WTC11 (cell line): ENCODE measurements around the gene ZACN. TPM values are rescaled to one million over a fixed set of nuclear protein-coding genes. Genes with fewer than 3 reads are reported as not detected.
A peak's percentile ranks its signal among the peaks of the same experiment; 100 is the strongest.

Experiments used
- ATAC-seq: fragments of 200-7000 bp; cut with Tn5 transposase; 2 replicates; pipeline ENCODE4 v1.10.0; 2021; ENCODE audit warnings: mild to moderate bottlenecking, moderate library complexity
- CTCF ChIA-PET: fragments of 300-600 bp; sonication (Branson Sonifier 250); formaldehyde crosslinking; loops from one replicate; lab custom pipeline; 2021; ENCODE audit warnings: antibody characterized with exemption; lab: Charles Lee
- POLR2A ChIA-PET: fragments of 350-600 bp; sonication (Branson Sonifier 250); formaldehyde crosslinking; loops from one replicate; lab custom pipeline; 2021; ENCODE audit warnings: antibody characterized with exemption; lab: Charles Lee
- DNase-seq: peaks from one replicate; pipeline ENCODE4 v3.0.0; 2021; ENCODE audit warnings: low spot score
- H3K27ac Mint-ChIP-seq: 2 replicates; pipeline ENCODE4 v1.8.0; 2021; ENCODE audit warnings: mixed read lengths
- H3K27me3 Mint-ChIP-seq: 2 replicates; pipeline ENCODE4 v1.8.0; 2021; ENCODE audit warnings: low read depth, mild to moderate bottlenecking, moderate library complexity, mixed read lengths
- H3K36me3 Mint-ChIP-seq: 2 replicates; pipeline ENCODE4 v1.8.0; 2021; ENCODE audit warnings: mixed read lengths
- H3K4me1 Mint-ChIP-seq: 2 replicates; pipeline ENCODE4 v1.8.0; 2022; ENCODE audit warnings: mixed read lengths
- H3K4me3 Mint-ChIP-seq: 2 replicates; pipeline ENCODE4 v1.8.0; 2021; ENCODE audit warnings: mild to moderate bottlenecking, moderate library complexity, mixed read lengths
- H3K9me3 Mint-ChIP-seq: 2 replicates; pipeline ENCODE4 v1.8.0; 2021; ENCODE audit warnings: mixed read lengths
- E2F1 ChIP-seq: sonication (generic); formaldehyde crosslinking; IDR thresholded peaks from 2 replicates; pipeline ENCODE4 v1.8.0; 2022; ENCODE audit warnings: mild to moderate bottlenecking, missing genetic modification reagents
- FOXP4 ChIP-seq: sonication (generic); formaldehyde crosslinking; IDR thresholded peaks from 2 replicates; pipeline ENCODE4 v1.8.0; 2022; ENCODE audit warnings: mild to moderate bottlenecking, missing genetic modification reagents
- GABPB1 ChIP-seq: sonication (generic); formaldehyde crosslinking; IDR thresholded peaks from 2 replicates; pipeline ENCODE4 v1.8.1; 2023; ENCODE audit warnings: mild to moderate bottlenecking, missing genetic modification reagents
- GRHL2 ChIP-seq: fragments of 250-450 bp; sonication (Bioruptor Pico); IDR thresholded peaks from 2 replicates; pipeline ENCODE4 v1.8.0; 2022; ENCODE audit warnings: mild to moderate bottlenecking, moderate library complexity; ENCODE audit not compliant: insufficient replicate concordance, severe bottlenecking
- HMGA2 ChIP-seq: fragments of 250-450 bp; sonication (Bioruptor Pico); IDR thresholded peaks from 2 replicates; pipeline ENCODE4 v1.4.0; 2021; ENCODE audit warnings: mild to moderate bottlenecking, moderate library complexity
- HMGXB4 ChIP-seq: sonication (generic); formaldehyde crosslinking; IDR thresholded peaks from 2 replicates; pipeline ENCODE4 v1.8.1; 2023; ENCODE audit warnings: mild to moderate bottlenecking, moderate library complexity, missing genetic modification reagents
- NFYB ChIP-seq: sonication (generic); formaldehyde crosslinking; conservative IDR thresholded peaks from 2 replicates; pipeline ENCODE4 v1.8.0; 2022; ENCODE audit warnings: low read depth, missing genetic modification reagents
- PRDM15 ChIP-seq: sonication (generic); formaldehyde crosslinking; IDR thresholded peaks from 2 replicates; pipeline ENCODE4 v1.8.0; 2022; ENCODE audit warnings: missing genetic modification reagents
- ZNF512 ChIP-seq: sonication (generic); formaldehyde crosslinking; IDR thresholded peaks from 2 replicates; pipeline ENCODE4 v1.8.1; 2022; ENCODE audit warnings: missing genetic modification reagents, borderline replicate concordance
- ZNF532 ChIP-seq: fragments of 250-450 bp; sonication (Bioruptor Pico); IDR thresholded peaks from 2 replicates; pipeline ENCODE4 v1.9.0; 2021; ENCODE audit warnings: mild to moderate bottlenecking, borderline replicate concordance
- total RNA-seq: library from RNA; stranded (reverse); gene quantifications from 3 replicates; pipeline ENCODE4 v1.2.3, GENCODE V29; 2021

Gene ZACN
- total RNA-seq, 1 experiment from 2014 or later, result 0.28 TPM

- TF ChIP-seq PRDM15 (CRISPR knock-in tag) (peak; percentile 47; the same call in 1 of the 2 replicates), ZNF532 (no peak), FOXP4 (peak; percentile 45; the same call in 1 of the 2 replicates), ZNF512 (CRISPR knock-in tag) (no peak), E2F1 (CRISPR knock-in tag) (0 out of 2 replicates have a peak, but pooled peaks have one; percentile 24), NFYB (CRISPR knock-in tag) (no peak), HMGA2 (no peak), GABPB1 (CRISPR knock-in tag) (peak; percentile 65; the same call in 1 of the 2 replicates)
Measured at GRCh38 chr17:76103274-76104139, 24.5 kb downstream of the ZACN start, which contains the start of gene EXOC7 (continued).

GRCh38 chr17:76104140-76104895 lies 25.3 kb downstream of the ZACN start:
- POLR2A ChIA-PET, result interaction anchor here (0.9 kb wide), 1 partner anchor 458 kb away, joined by 3 read pairs; no protein-coding TSS in a partner anchor
- Mint-ChIP-seq H3K27me3 (no peaks in the 10 kb centered on the region; the same call in 1 of the 2 replicates), H3K36me3 (peaks cover 21% of the 10 kb centered on the region), H3K4me3 (peak overlapping the region; percentile 88), H3K4me1 (peaks cover 28% of the 10 kb centered on the region), H3K9me3 (no peaks in the 10 kb centered on the region), H3K27ac (peak overlapping the region; percentile 97)
- CTCF ChIA-PET, result interaction anchor here (1.0 to 3.0 kb wide), 8 partner anchors 17 to 199 kb away, joined by 3 to 19 read pairs (median 4); no protein-coding TSS in a partner anchor
- no peak for TF ChIP-seq HMGXB4
- no peak for TF ChIP-seq GRHL2
- DNase-seq (no peak), ATAC-seq (peak; percentile 27; the same call in 1 of the 2 replicates)
